ENCODE results near the gene ZNF862. TPM values are rescaled to one million over a fixed set of nuclear protein-coding genes. Genes with fewer than 3 reads are reported as not detected.

Gene ZNF862
- total and polyA plus RNA-seq, 7 donors, result 0.92 to 23.8 (median 12.5) TPM

GRCh38 chr7:149822353-149822943 lies 15.7 kb upstream of the ZNF862 start:
- 65 to 86% methylated on average over 22 of the region's 22 CpGs for WGBS, 2 donors
- DNase-seq, result no peak
- no peaks in the 10 kb centered on the region for H3K9me3 ChIP-seq

GRCh38 chr7:149823191-149823630 lies 15.0 kb upstream of the ZNF862 start:
- intact Hi-C loops (cut with DNase I), result no loop called here
- Histone ChIP-seq H3K4me3 (no peak overlapping the region), H3K9me3 (no peaks in the 10 kb centered on the region), H3K4me1 (no peaks in the 10 kb centered on the region), H3K27ac (no peak overlapping the region), H3K27me3 (no peaks in the 10 kb centered on the region), H3K36me3 (no peaks in the 10 kb centered on the region)
- 89 to 92% methylated on average over 8 of the region's 8 CpGs for WGBS, 2 donors
- no peak for TF ChIP-seq POLR2A (IDR thresholded peaks at IDR 0.05)
- TF ChIP-seq POLR2AphosphoS5 (IDR thresholded peaks at IDR 0.05), result no peak
- TF ChIP-seq EP300 (IDR thresholded peaks at IDR 0.05), result no peak
- TF ChIP-seq CTCF (IDR thresholded peaks at IDR 0.05), result no peak
- no peak for DNase-seq

More at GRCh38 chr7:149822353-149822943, 15.7 kb upstream of the ZNF862 start:
- no peak for TF ChIP-seq EP300 (IDR thresholded peaks at IDR 0.05)
- TF ChIP-seq POLR2AphosphoS5 (IDR thresholded peaks at IDR 0.05), result no peak
- no peak for TF ChIP-seq CTCF (IDR thresholded peaks at IDR 0.05)
- TF ChIP-seq POLR2A (IDR thresholded peaks at IDR 0.05), result no peak
- intact Hi-C loops (cut with DNase I), result no loop called here
- no peaks in the 10 kb centered on the region for H3K4me1 ChIP-seq
- no peak overlapping the region for H3K27ac ChIP-seq
- H3K4me3 ChIP-seq, result no peak overlapping the region
- no peaks in the 10 kb centered on the region for H3K36me3 ChIP-seq
- H3K27me3 ChIP-seq, result no peaks in the 10 kb centered on the region

GRCh38 chr7:149823631-149824199 lies 14.5 kb upstream of the ZNF862 start:
- H3K27me3 ChIP-seq, result no peaks in the 10 kb centered on the region
- H3K4me3 ChIP-seq, result no peak overlapping the region
- no peak for TF ChIP-seq POLR2AphosphoS5 (IDR thresholded peaks at IDR 0.05)
- no peak for TF ChIP-seq POLR2A (IDR thresholded peaks at IDR 0.05)
- no peak for TF ChIP-seq CTCF (IDR thresholded peaks at IDR 0.05)
- TF ChIP-seq EP300 (IDR thresholded peaks at IDR 0.05), result no peak
- no peaks in the 10 kb centered on the region for H3K4me1 ChIP-seq
- H3K27ac ChIP-seq, result no peak overlapping the region
- DNase-seq, result no peak
- WGBS, 2 donors, result 80 to 85% methylated on average over 8 of the region's 8 CpGs
- intact Hi-C loops (cut with DNase I), result no loop called here
- H3K9me3 ChIP-seq, result no peaks in the 10 kb centered on the region
- no peaks in the 10 kb centered on the region for H3K36me3 ChIP-seq

GRCh38 chr7:149824301-149824741 lies 13.9 kb upstream of the ZNF862 start:
- Histone ChIP-seq H3K36me3 (no peaks in the 10 kb centered on the region), H3K4me1 (no peaks in the 10 kb centered on the region), H3K27ac (no peak overlapping the region), H3K27me3 (no peaks in the 10 kb centered on the region), H3K9me3 (no peaks in the 10 kb centered on the region), H3K4me3 (no peak overlapping the region)
- DNase-seq, result no peak
- 94% methylated on average over 13 of the region's 13 CpGs for WGBS, 2 donors
- no peak for TF ChIP-seq EP300 (IDR thresholded peaks at IDR 0.05)
- TF ChIP-seq POLR2AphosphoS5 (IDR thresholded peaks at IDR 0.05), result no peak
- TF ChIP-seq CTCF (IDR thresholded peaks at IDR 0.05), result no peak
- TF ChIP-seq POLR2A (IDR thresholded peaks at IDR 0.05), result no peak
- intact Hi-C loops (cut with DNase I), result no loop called here
